Islet precursor cell (in vitro differentiated cells): ENCODE measurements around the gene GABRB1.

Source experiments
- DNase-seq: peaks from one replicate; pipeline ENCODE4 v3.0.0-alpha.2; 2018

Gene GABRB1

GRCh38 chr4:47122592-47123291, 91.4 kb downstream of the GABRB1 start:
- peak; percentile 91 for DNase-seq

GRCh38 chr4:47128991-47129390, 97.6 kb downstream of the GABRB1 start:
- no peak for DNase-seq

- no peak for DNase-seq
Observed at GRCh38 chr4:47135210-47135609, 103.8 kb downstream of the GABRB1 start.

- DNase-seq = no peak
Observed at GRCh38 chr4:47143261-47143660, 111.9 kb downstream of the GABRB1 start.

- DNase-seq = no peak
Observed at GRCh38 chr4:47145630-47146029, 114.3 kb downstream of the GABRB1 start.

GRCh38 chr4:47154816-47155370, 123.5 kb downstream of the GABRB1 start:
- no peak for DNase-seq

GRCh38 chr4:47155919-47156318, 124.6 kb downstream of the GABRB1 start:
- no peak for DNase-seq

- DNase-seq = no peak
Observed at GRCh38 chr4:47160095-47160494, 128.7 kb downstream of the GABRB1 start.

GRCh38 chr4:47167081-47168035, 136.0 kb downstream of the GABRB1 start:
- DNase-seq = no peak

- DNase-seq = no peak
Observed at GRCh38 chr4:47184083-47184482, 152.7 kb downstream of the GABRB1 start.

GRCh38 chr4:47185761-47186160, 154.4 kb downstream of the GABRB1 start:
- DNase-seq = no peak

- DNase-seq = no peak
Observed at GRCh38 chr4:47187608-47188007, 156.2 kb downstream of the GABRB1 start.

- DNase-seq = no peak
Observed at GRCh38 chr4:47193179-47193578, 161.8 kb downstream of the GABRB1 start.

- no peak for DNase-seq
Observed at GRCh38 chr4:47194036-47194737, 162.8 kb downstream of the GABRB1 start.

- no peak for DNase-seq
Observed at GRCh38 chr4:47195706-47196105, 164.3 kb downstream of the GABRB1 start.

- no peak for DNase-seq
Observed at GRCh38 chr4:47198791-47199190, 167.4 kb downstream of the GABRB1 start.

GRCh38 chr4:47203593-47203992, 172.2 kb downstream of the GABRB1 start:
- no peak for DNase-seq

- no peak for DNase-seq
Observed at GRCh38 chr4:47207555-47207954, 176.2 kb downstream of the GABRB1 start.

GRCh38 chr4:47209833-47210232, 178.5 kb downstream of the GABRB1 start:
- no peak for DNase-seq

GRCh38 chr4:47210828-47211227, 179.5 kb downstream of the GABRB1 start:
- DNase-seq = no peak

- no peak for DNase-seq
Observed at GRCh38 chr4:47213106-47213505, 181.7 kb downstream of the GABRB1 start.

- DNase-seq = no peak
Observed at GRCh38 chr4:47213539-47213938, 182.2 kb downstream of the GABRB1 start.

- peak; percentile 94 for DNase-seq
Observed at GRCh38 chr4:47213971-47214370, 182.6 kb downstream of the GABRB1 start.
